Spleen (tissue), 11 donors: ENCODE measurements around the gene FAM124B. TPM values are rescaled to one million over a fixed set of nuclear protein-coding genes. Genes with fewer than 3 reads are reported as not detected.

Experiments
- DNase-seq: peaks from one replicate; pipeline ENCODE4 v3.0.0-alpha.2; 2020
- H3K27ac ChIP-seq, 8 donors: fragments of 200-600 bp; sonication (generic) in 7 of 8; 1 replicate in 4 of 8; 2 replicates in 4 of 8; pipeline versions ENCODE4 v1.5.0 to v1.8.0; 2016 to 2021; ENCODE audit warnings: inconsistent platforms in 4 of 8, mild to moderate bottlenecking in 4 of 8, moderate library complexity in 1 of 8
- H3K27me3 ChIP-seq, 7 donors: fragments of 200-600 bp; sonication (generic) in 6 of 7; replicated peaks in 1 of 7; 1 replicate in 4 of 7; 2 replicates in 3 of 7; pipeline versions ENCODE4 v1.5.0 to v1.8.0; 2016 to 2021; ENCODE audit warnings: inconsistent platforms in 3 of 7, mild to moderate bottlenecking in 1 of 7
- H3K36me3 ChIP-seq, 6 donors: fragments of 200-600 bp; sonication (generic) in 5 of 6; 1 replicate in 4 of 6; 2 replicates in 2 of 6; pipeline versions ENCODE4 v1.5.0 to v1.8.0; 2016 to 2021; ENCODE audit warnings: inconsistent platforms in 2 of 6
- H3K4me1 ChIP-seq, 6 donors: fragments of 200-600 bp; sonication (generic) in 5 of 6; 1 replicate in 3 of 6; 2 replicates in 3 of 6; pipeline versions ENCODE4 v1.5.0 to v1.8.0; 2016 to 2021; ENCODE audit warnings: inconsistent platforms in 3 of 6
- H3K4me3 ChIP-seq, 8 donors: fragments of 200-600 bp; sonication (generic) in 7 of 8; 1 replicate in 4 of 8; 2 replicates in 4 of 8; pipeline versions ENCODE4 v1.5.0 to v1.8.0; 2016 to 2021; ENCODE audit warnings: inconsistent platforms in 4 of 8, mild to moderate bottlenecking in 4 of 8, moderate library complexity in 2 of 8
- H3K9me3 ChIP-seq, 8 donors: fragments of 200-600 bp; sonication (generic) in 7 of 8; 1 replicate in 4 of 8; 2 replicates in 4 of 8; pipeline versions ENCODE4 v1.5.0 to v1.8.0; 2016 to 2021; ENCODE audit warnings: inconsistent platforms in 4 of 8
- CTCF ChIP-seq, 11 experiments: fragments of 200-600 bp in 7 of 11; fragments of 450-650 bp in 4 of 11; sonication (generic) in 4 of 11; IDR thresholded peaks in 8 of 11; conservative IDR thresholded peaks in 3 of 11; 1 replicate in 7 of 11; 2 replicates in 4 of 11; pipeline versions ENCODE4 v1.4.0 to v1.8.0; 2016 to 2021; ENCODE audit warnings: antibody characterized with exemption in 11 of 11, inconsistent platforms in 4 of 11, mild to moderate bottlenecking in 1 of 11
- POLR2A ChIP-seq, 3 donors: fragments of 450-650 bp; IDR thresholded peaks; one replicate each; pipeline ENCODE4 v1.5.1; 2017; ENCODE audit warnings: antibody characterized with exemption in 3 of 3, mild to moderate bottlenecking in 1 of 3
- POLR2AphosphoS5 ChIP-seq, 3 donors: sonication (generic); formaldehyde crosslinking; IDR thresholded peaks; one replicate each; pipeline ENCODE4 v1.5.1; 2017; ENCODE audit warnings: antibody characterized with exemption in 3 of 3
- WGBS, 5 donors: extraction: QIAGEN DNeasy Blood & Tissue Kit in 3 of 5; methylation state at CpG; one replicate each; pipeline versions ENCODE4 v1.1.5 to v1.1.7; 2013 to 2018; 5-methylcytosine and 5-hydroxymethylcytosine counted together
- intact Hi-C: fragments of 100-400 bp; cut with DNase I; formaldehyde crosslinking; loops from one replicate; pipeline ENCODE4 v1.15.0; 2023; ENCODE audit warnings: low total_unique reads
- polyA plus RNA-seq, 3 donors: library from polyadenylated mRNA; stranded (reverse); fragments of 200-250 nt; gene quantifications; one replicate each; pipeline ENCODE4 v1.2.1, GENCODE V29; 2013
- total RNA-seq, 7 donors: library from RNA; depleted of rRNA in 3 of 7; stranded (reverse); fragments of >200 nt in 3 of 7; fragmentation: NEBNext Ultra II Directional in 4 of 7; extraction: Animal tissue kit (Norgen Biotek cat#: 25700) in 4 of 7; gene quantifications; one replicate each; pipeline versions ENCODE4 v1.1.0 to v1.2.1, GENCODE V29; 2016 to 2021
- donor health status: healthy with polysubstance abuse.
- donor health status: DM: no; HTN: no; CAD: no; lungs with moderate emphysema.
- donor health status: DM: no; HTN: no; CAD: no.
- donor health status: Bipolar disorder and iron deficiency.
- donor health status: healthy.
- donor health status: DM: no; HTN: no; CAD: no.
- donor health status: DM: yes; HTN: yes; CAD: no.

The FAM124B gene
- total and polyA plus RNA-seq, 10 donors = 0.30 to 2.8 (median 0.86) TPM

GRCh38 chr2:224432003-224432579 lies 30.2 kb upstream of the FAM124B start:
- H3K27ac ChIP-seq = no peak overlapping the region
- WGBS, 5 donors = 82 to 95% (median 88%) methylated on average over 6 of the region's 6 CpGs
- no peaks in the 10 kb centered on the region for H3K36me3 ChIP-seq
- H3K4me3 ChIP-seq = no peak overlapping the region
- no peak for TF ChIP-seq CTCF (IDR thresholded peaks at IDR 0.05 in 8 of 11, conservative IDR thresholded peaks at IDR 0.05 in 3 of 11)
- TF ChIP-seq POLR2AphosphoS5 (IDR thresholded peaks at IDR 0.05) = no peak
- TF ChIP-seq POLR2A (IDR thresholded peaks at IDR 0.05) = no peak
- H3K4me1 ChIP-seq = no peaks in the 10 kb centered on the region
- H3K27me3 ChIP-seq = peaks cover 0 to 3% (median 0%) of the 10 kb centered on the region in 7 donors
- DNase-seq = no peak
- peaks cover 0 to 6% (median 0%) of the 10 kb centered on the region in 8 donors for H3K9me3 ChIP-seq
- intact Hi-C loops = no loop called here

- TF ChIP-seq POLR2A (IDR thresholded peaks at IDR 0.05) (no peak), CTCF (IDR thresholded peaks at IDR 0.05 in 8 of 11, conservative IDR thresholded peaks at IDR 0.05 in 3 of 11) (no peak), POLR2AphosphoS5 (IDR thresholded peaks at IDR 0.05) (no peak)
These were observed 27.5 kb upstream of the FAM124B start for GRCh38 chr2:224429441-224429810.

GRCh38 chr2:224428787-224429440 lies 27.0 kb upstream of the FAM124B start:
- 54 to 80% (median 68%) methylated on average over 2 to 3 of the region's 3 CpGs for WGBS, 5 donors
- Histone ChIP-seq H3K4me1 (no peaks in the 10 kb centered on the region), H3K4me3 (no peak overlapping the region), H3K36me3 (no peaks in the 10 kb centered on the region), H3K9me3 (peaks cover 0 to 18% (median 4%) of the 10 kb centered on the region in 8 donors), H3K27ac (no peak overlapping the region), H3K27me3 (peaks cover 0 to 3% (median 0%) of the 10 kb centered on the region in 7 donors)
- intact Hi-C loops = no loop called here
- DNase-seq = no peak
- no peak for TF ChIP-seq POLR2A (IDR thresholded peaks at IDR 0.05)
- no peak for TF ChIP-seq POLR2AphosphoS5 (IDR thresholded peaks at IDR 0.05)

More at GRCh38 chr2:224429441-224429810, 27.5 kb upstream of the FAM124B start:
- Histone ChIP-seq H3K4me3 (no peak overlapping the region), H3K27ac (no peak overlapping the region), H3K27me3 (peaks cover 0 to 3% (median 0%) of the 10 kb centered on the region in 7 donors), H3K4me1 (no peaks in the 10 kb centered on the region), H3K36me3 (no peaks in the 10 kb centered on the region), H3K9me3 (peaks cover 0 to 18% (median 4%) of the 10 kb centered on the region in 8 donors)
- intact Hi-C loops = no loop called here
- WGBS, 5 donors = 30 to 47% (median 38%) methylated on average over 2 of the region's 2 CpGs
- DNase-seq = no peak

GRCh38 chr2:224427471-224427870 lies 25.6 kb upstream of the FAM124B start:
- intact Hi-C loops = no loop called here
- no peaks in the 10 kb centered on the region for H3K36me3 ChIP-seq
- 61 to 85% (median 67%) methylated on average over 4 of the region's 4 CpGs for WGBS, 5 donors
- H3K9me3 ChIP-seq = peaks cover 0 to 18% (median 4%) of the 10 kb centered on the region in 8 donors
- H3K4me3 ChIP-seq = no peak overlapping the region
- no peak for DNase-seq
- no peak overlapping the region for H3K27ac ChIP-seq
- peaks cover 0 to 3% (median 0%) of the 10 kb centered on the region in 7 donors for H3K27me3 ChIP-seq
- TF ChIP-seq POLR2AphosphoS5 (IDR thresholded peaks at IDR 0.05) (no peak), CTCF (IDR thresholded peaks at IDR 0.05 in 8 of 11, conservative IDR thresholded peaks at IDR 0.05 in 3 of 11) (no peak), POLR2A (IDR thresholded peaks at IDR 0.05) (no peak)
- no peaks in the 10 kb centered on the region for H3K4me1 ChIP-seq
